H1 (cell line): Measurements from ENCODE around the gene SNAI1. TPM values are rescaled to one million over a fixed set of nuclear protein-coding genes. Genes with fewer than 3 reads are reported as not detected.
A peak's percentile ranks its signal among the peaks of the same experiment; 100 is the strongest.

Experiments used
- CTCF ChIA-PET: fragments of 300-600 bp; sonication (Branson Sonifier 250); formaldehyde crosslinking; loops from one replicate; lab custom pipeline; 2021; ENCODE audit not compliant: partially characterized antibody; lab: Charles Lee
- POLR2A ChIA-PET: fragments of 300-600 bp; sonication (Branson Sonifier 250); formaldehyde crosslinking; loops from one replicate; lab custom pipeline; 2021; ENCODE audit warnings: inconsistent platforms; ENCODE audit not compliant: partially characterized antibody; lab: Charles Lee
- DNase-seq, 2 experiments: peaks; one replicate each; pipeline versions ENCODE4 v3.0.0 to v3.0.0-alpha.2; 2010 to 2022; ENCODE audit warnings: low spot score in 2 of 2, low read depth in 1 of 2, mixed read lengths in 1 of 2
- FAIRE-seq: peaks from 2 replicates; lab custom pipeline; 2011; peaks lifted over from hg19 to GRCh38; lab: Jason Lieb, UNC
- H2AFZ ChIP-seq: 2 replicates; pipeline ENCODE4 v1.8.1; 2012; ENCODE audit warnings: low read length, inconsistent platforms
- H2AK5ac ChIP-seq: 2 replicates; pipeline ENCODE4 v1.6.1; 2013; ENCODE audit warnings: low read depth, low read length
- H2BK120ac ChIP-seq: replicated peaks from 2 replicates; pipeline ENCODE3; 2013; ENCODE audit warnings: low read depth, low read length, inconsistent platforms
- H2BK12ac ChIP-seq: 2 replicates; pipeline ENCODE4 v1.6.1; 2013; ENCODE audit warnings: low read depth, low read length
- H2BK15ac ChIP-seq: 2 replicates; pipeline ENCODE4 v1.6.1; 2013; ENCODE audit warnings: low read length
- H2BK20ac ChIP-seq: 2 replicates; pipeline ENCODE4 v1.6.1; 2013; ENCODE audit warnings: low read length
- H2BK5ac ChIP-seq: 2 replicates; pipeline ENCODE4 v1.6.1; 2013; ENCODE audit warnings: low read depth, low read length
- H3K14ac ChIP-seq: 2 replicates; pipeline ENCODE4 v1.6.1; 2013; ENCODE audit warnings: inconsistent platforms; ENCODE audit not compliant: insufficient read length
- H3K18ac ChIP-seq: 2 replicates; pipeline ENCODE4 v1.6.1; 2013; ENCODE audit warnings: low read length; ENCODE audit errors: extremely low read depth
- H3K23ac ChIP-seq: 2 replicates; pipeline ENCODE4 v1.6.1; 2013; ENCODE audit warnings: inconsistent platforms; ENCODE audit not compliant: insufficient read length
- H3K23me2 ChIP-seq: 2 replicates; pipeline ENCODE4 v1.6.1; 2013; ENCODE audit warnings: low read depth, low read length
- H3K27ac ChIP-seq: 2 replicates; pipeline ENCODE4 v1.6.1; 2011; ENCODE audit warnings: low read depth, low read length, inconsistent platforms
- H3K27me3 ChIP-seq, 4 experiments: replicated peaks in 1 of 4; 1 replicate in 1 of 4; 2 replicates in 3 of 4; pipeline versions ENCODE4 v1.6.1 to v1.8.1; 2011 to 2013; ENCODE audit warnings: low read length in 3 of 4, mild to moderate bottlenecking in 3 of 4, inconsistent platforms in 2 of 4, mixed read lengths in 2 of 4, moderate library complexity in 1 of 4; ENCODE audit not compliant: control insufficient read depth in 3 of 4, insufficient read depth in 3 of 4; ENCODE audit errors: extremely low read depth in 1 of 4
- H3K36me3 ChIP-seq, 4 experiments: 2 replicates each; pipeline versions ENCODE4 v1.6.1 to v1.8.1; 2011 to 2013; ENCODE audit warnings: mild to moderate bottlenecking in 4 of 4, low read length in 3 of 4, moderate library complexity in 2 of 4, control low read depth in 1 of 4, inconsistent platforms in 1 of 4; ENCODE audit not compliant: insufficient read depth in 4 of 4, control insufficient read depth in 2 of 4
- H3K4ac ChIP-seq: replicated peaks from 2 replicates; pipeline ENCODE3; 2013; ENCODE audit warnings: low read length, low read depth, mixed read lengths, inconsistent platforms; ENCODE audit not compliant: insufficient read length
- H3K4me1 ChIP-seq, 4 experiments: replicated peaks in 1 of 4; 1 replicate in 1 of 4; 2 replicates in 3 of 4; pipeline versions ENCODE4 v1.6.1 to v1.8.1; 2011 to 2013; ENCODE audit warnings: low read length in 3 of 4, inconsistent platforms in 2 of 4, mixed read lengths in 1 of 4; ENCODE audit not compliant: insufficient read depth in 4 of 4, control insufficient read depth in 3 of 4
- H3K4me2 ChIP-seq, 2 experiments: 2 replicates each; pipeline versions ENCODE4 v1.6.1 to v1.8.1; 2011 to 2013; ENCODE audit warnings: low read depth in 2 of 2, low read length in 2 of 2, control low read depth in 1 of 2, inconsistent platforms in 1 of 2, mild to moderate bottlenecking in 1 of 2; ENCODE audit not compliant: insufficient read depth in 1 of 2
- H3K4me3 ChIP-seq, 4 experiments: fragments of 200-600, 300-600 bp in 1 of 4; sonication (generic), shearing (Covaris generic), sonication (Bioruptor Twin) in 1 of 4; 2 replicates each; pipeline versions ENCODE4 v1.5.1 to v1.8.1; 2011 to 2016; ENCODE audit warnings: low read length in 4 of 4, low read depth in 3 of 4, control low read depth in 2 of 4, inconsistent platforms in 2 of 4, mild to moderate bottlenecking in 2 of 4, mixed read lengths in 1 of 4, moderate library complexity in 1 of 4; ENCODE audit not compliant: insufficient read depth in 2 of 4; ENCODE audit errors: extremely low read depth in 1 of 4
- H3K56ac ChIP-seq: replicated peaks from 2 replicates; pipeline ENCODE3; 2013; ENCODE audit warnings: low read depth, mild to moderate bottlenecking, mixed read lengths, low read length, inconsistent platforms; ENCODE audit not compliant: insufficient read length
- H3K79me1 ChIP-seq: 2 replicates; pipeline ENCODE4 v1.6.1; 2013; ENCODE audit warnings: low read depth, low read length, control low read depth
- H3K79me2 ChIP-seq, 2 experiments: 2 replicates each; pipeline versions ENCODE4 v1.6.1 to v1.8.1; 2012 to 2013; ENCODE audit warnings: low read length in 2 of 2, mild to moderate bottlenecking in 2 of 2, inconsistent platforms in 1 of 2; ENCODE audit not compliant: insufficient read depth in 2 of 2, control insufficient read depth in 1 of 2
- H3K9ac ChIP-seq, 4 experiments: replicated peaks in 1 of 4; 1 replicate in 1 of 4; 2 replicates in 3 of 4; pipeline versions ENCODE4 v1.6.1 to v1.8.1; 2011 to 2013; ENCODE audit warnings: low read depth in 3 of 4, low read length in 3 of 4, control low read depth in 2 of 4, mild to moderate bottlenecking in 2 of 4, moderate library complexity in 2 of 4, inconsistent platforms in 1 of 4; ENCODE audit errors: extremely low read depth in 1 of 4
- H3K9me3 ChIP-seq, 2 experiments: 2 replicates each; pipeline versions ENCODE4 v1.6.1 to v1.8.1; 2012 to 2013; ENCODE audit warnings: mild to moderate bottlenecking in 2 of 2, moderate library complexity in 2 of 2, control low read depth in 1 of 2, inconsistent platforms in 1 of 2, low read depth in 1 of 2, low read length in 1 of 2, mixed read lengths in 1 of 2; ENCODE audit not compliant: insufficient read depth in 2 of 2
- H4K20me1 ChIP-seq, 2 experiments: replicated peaks in 1 of 2; 2 replicates each; pipeline versions ENCODE3 to v1.8.1; 2011 to 2013; ENCODE audit warnings: inconsistent platforms in 2 of 2, low read length in 2 of 2, mild to moderate bottlenecking in 1 of 2; ENCODE audit not compliant: insufficient read depth in 2 of 2, control insufficient read depth in 1 of 2
- H4K5ac ChIP-seq: 2 replicates; pipeline ENCODE4 v1.6.1; 2013; ENCODE audit warnings: low read length, low read depth, mixed read lengths, inconsistent platforms; ENCODE audit not compliant: insufficient read length
- H4K8ac ChIP-seq: 2 replicates; pipeline ENCODE4 v1.8.0; 2013; ENCODE audit warnings: mild to moderate bottlenecking, moderate library complexity, low read length, inconsistent platforms; ENCODE audit not compliant: insufficient read depth; ENCODE audit errors: extremely low read depth
- H4K91ac ChIP-seq: replicated peaks from 2 replicates; pipeline ENCODE3; 2013; ENCODE audit warnings: low read length, mixed read lengths, inconsistent platforms; ENCODE audit not compliant: insufficient read length
- CHD1 ChIP-seq: IDR thresholded peaks from 2 replicates; pipeline ENCODE4 v1.6.1; 2012; ENCODE audit warnings: low read depth, low read length, improper control_type of control experiment
- EP300 ChIP-seq, 2 experiments: IDR thresholded peaks; 1 replicate in 1 of 2; 2 replicates in 1 of 2; pipeline ENCODE4 v1.6.1; 2011 to 2012; ENCODE audit warnings: low read depth in 2 of 2, low read length in 2 of 2, mild to moderate bottlenecking in 2 of 2, borderline replicate concordance in 1 of 2, inconsistent platforms in 1 of 2, moderate library complexity in 1 of 2
- FOSL1 ChIP-seq: IDR thresholded peaks from 2 replicates; pipeline ENCODE4 v1.6.1; 2011; ENCODE audit warnings: mild to moderate bottlenecking, low read depth, low read length, moderate library complexity; ENCODE audit not compliant: insufficient read depth
- RFX5 ChIP-seq: IDR thresholded peaks from 2 replicates; pipeline ENCODE4 v1.6.1; 2011; ENCODE audit warnings: low read depth, low read length, improper control_type of control experiment, borderline replicate concordance
- WGBS, 2 experiments: shearing (Covaris generic) in 1 of 2; methylation state at CpG; one replicate each; pipeline versions ENCODE4 v1.1.6 to v1.1.7; 2013 to 2015; ENCODE audit warnings: low lambda C conversion rate in 2 of 2, mixed read lengths in 2 of 2, inconsistent platforms in 1 of 2, low coverage in 1 of 2, missing lambda C conversion rate in 1 of 2; ENCODE audit not compliant: insufficient replicate concordance in 2 of 2, insufficient coverage in 1 of 2, insufficient read length in 1 of 2; ENCODE audit errors: extremely low coverage in 1 of 2, missing lambda C conversion rate in 1 of 2; 5-methylcytosine and 5-hydroxymethylcytosine counted together
- polyA plus RNA-seq, 7 experiments: library from polyadenylated mRNA; depleted of rRNA in 3 of 7; stranded (reverse) in 5 of 7; unstranded in 2 of 7; fragments of >200 nt in 5 of 7; fragments of 200-250 nt in 2 of 7; gene quantifications; 1 replicate in 5 of 7; 2 replicates in 1 of 7; 4 replicates in 1 of 7; pipeline versions ENCODE4 v1.2.1 to v1.2.3, GENCODE V29; 2011 to 2013; ENCODE audit warnings: missing spikeins in 2 of 7, mixed read lengths in 2 of 7
- total RNA-seq: library from RNA; stranded (reverse); fragmentation: NEBNext Ultra II Directional; extraction: Animal tissue kit (Norgen Biotek cat#: 25700); gene quantifications from 2 replicates; pipeline ENCODE4 v1.2.1, GENCODE V29; 2021

The SNAI1 gene
- total and polyA plus RNA-seq, 2 of the 8 experiments (the other 6 are each of a cell fraction or from before 2014, with no cell fraction given), result 6.5 to 8.0 TPM

DNA sequence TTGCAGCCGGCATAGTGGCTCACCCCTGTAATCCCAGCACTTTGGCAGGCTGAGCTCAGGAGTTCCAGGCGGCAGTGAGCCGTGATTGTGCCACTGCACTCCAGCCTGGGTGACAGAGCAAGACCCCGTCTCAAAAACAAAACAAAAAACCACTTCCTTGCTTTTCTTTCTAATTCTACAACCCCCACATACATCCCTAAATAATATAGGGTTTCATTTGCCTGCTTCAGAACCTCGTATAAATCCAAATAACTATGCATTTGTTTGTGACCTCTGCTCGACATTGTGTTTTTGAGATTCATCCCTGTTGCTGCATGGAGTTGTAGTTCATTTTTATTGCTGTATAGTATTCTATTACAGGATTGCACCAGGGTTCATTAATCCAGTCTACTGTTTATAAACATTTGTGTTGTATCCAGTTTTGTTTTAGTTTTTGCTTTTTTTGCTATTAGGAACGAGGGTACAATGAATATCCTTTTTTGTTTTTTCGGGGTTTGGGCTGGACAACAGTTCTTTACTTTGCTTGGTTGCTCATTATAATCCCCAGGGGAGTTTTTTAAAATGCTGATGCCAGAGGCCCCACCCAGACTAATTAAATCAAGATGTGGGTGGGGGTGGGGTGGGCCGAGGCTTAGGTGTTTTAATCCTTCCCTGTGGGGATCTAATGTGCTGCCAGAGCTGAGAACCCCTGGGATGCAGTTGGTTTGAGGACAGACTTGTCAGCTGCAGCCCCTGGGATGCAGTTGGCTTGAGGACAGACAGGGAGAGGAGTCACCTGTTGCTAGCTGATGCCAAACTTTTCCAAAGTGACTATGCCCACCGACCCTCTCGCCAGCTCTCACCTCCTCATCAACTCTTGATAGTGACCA lies 2.4 kb upstream of the SNAI1 start:
- H2AK5ac ChIP-seq, result no peak overlapping the region
- H2BK120ac ChIP-seq, result no peak overlapping the region
- ChIA-PET CTCF (interaction anchor here (1.0 to 21.7 kb wide), 19 partner anchors 9 to 199 kb away, joined by 3 to 514 read pairs (median 6); partner anchors contain the start of genes PEDS1 and UBE2V1), POLR2A (interaction anchor here (0.9 to 15.6 kb wide), 12 partner anchors 8 to 144 kb away, joined by 3 to 287 read pairs (median 6); no protein-coding TSS in a partner anchor)
- no peak overlapping the region for H3K56ac ChIP-seq
- peaks cover 0 to 8% (median 0%) of the 10 kb centered on the region in 4 experiments; a peak in 1 of 8 replicates for H3K36me3 ChIP-seq
- H3K14ac ChIP-seq, result no peak overlapping the region
- H3K4ac ChIP-seq, result no peak overlapping the region
- no peak overlapping the region for H2AFZ ChIP-seq
- H3K79me2 ChIP-seq, result peaks cover 0 to 8% of the 10 kb centered on the region in 2 experiments; a peak in 2 of 4 replicates
- H3K79me1 ChIP-seq, result peaks cover 2% of the 10 kb centered on the region; the same call in 1 of the 2 replicates
- no peak overlapping the region for H4K91ac ChIP-seq
- no peak overlapping the region; the same call in 1 of the 2 replicates for H3K18ac ChIP-seq
- H3K9me3 ChIP-seq, result no peaks in the 10 kb centered on the region
- H2BK15ac ChIP-seq, result no peak overlapping the region
- 78% methylated on average over 11 of the region's 11 CpGs; no CpG with 5 or more reads in 1 of the 2 experiments for WGBS, 2 experiments
- DNase-seq, result no peak
- H3K4me1 ChIP-seq, result peaks cover 6 to 32% (median 22%) of the 10 kb centered on the region in 4 experiments
- peaks cover 12% of the 10 kb centered on the region for H3K23me2 ChIP-seq
- peaks cover 0 to 17% (median 15%) of the 10 kb centered on the region in 4 experiments; a peak in 6 of 7 replicates for H3K27me3 ChIP-seq
- peak overlapping the region in 1 of 4 experiments; percentile 1; a peak in 1 of 8 replicates for H3K4me3 ChIP-seq
- no peak for FAIRE-seq
- H3K23ac ChIP-seq, result no peak overlapping the region
- H3K9ac ChIP-seq, result no peak overlapping the region; a peak in 1 of 7 replicates
- no peak overlapping the region for H4K8ac ChIP-seq
- H2BK20ac ChIP-seq, result no peak overlapping the region
- TF ChIP-seq FOSL1, result no peak
- TF ChIP-seq EP300 (IDR thresholded peaks at IDR 0.05; ENCODE audit: borderline replicate concordance in 1 of 2, low read depth in 2 of 2, low read length in 2 of 2), result no peak
- TF ChIP-seq RFX5, result peak; percentile 74
- TF ChIP-seq CHD1, result no peak
- no peak overlapping the region for H3K27ac ChIP-seq
- H2BK12ac ChIP-seq, result no peak overlapping the region
- H4K20me1 ChIP-seq, result peaks cover 2% of the 10 kb centered on the region in 2 experiments
- no peak overlapping the region for H2BK5ac ChIP-seq
- peak overlapping the region in 1 of 2 experiments; percentile 78; a peak in 1 of 4 replicates for H3K4me2 ChIP-seq
- no peak overlapping the region for H4K5ac ChIP-seq
